Right ventricle myocardium inferior (tissue), 1 donor: ENCODE results near the gene TRAF3IP3. TPM values are rescaled to one million over a fixed set of nuclear protein-coding genes. Genes with fewer than 3 reads are reported as not detected.
A peak's percentile ranks its signal among the peaks of the same experiment; 100 is the strongest.

Experiments
- ATAC-seq: fragments of 200-7000 bp; cut with Tn5 transposase; one replicate; pipeline ENCODE4 v1.9.1; 2020; ENCODE audit warnings: mild to moderate bottlenecking, moderate library complexity
- DNase-seq: peaks from one replicate; pipeline ENCODE4 v3.0.0; 2021; ENCODE audit errors: missing footprints
- intact Hi-C: fragments of 100-400 bp; cut with DNase I; formaldehyde crosslinking; loops from one replicate; pipeline ENCODE4 v1.11.0; 2022
- total RNA-seq: library from RNA; stranded (reverse); fragmentation: NEBNext Ultra II Directional; extraction: Animal tissue kit (Norgen Biotek cat#: 25700); gene quantifications from one replicate; pipeline ENCODE4 v1.2.1, GENCODE V29; 2021
- donor health status: DM: no; HTN: yes; CAD: no; lungs with severe emphysema.

The TRAF3IP3 gene
- total RNA-seq, 1 donor from 2014 or later, result 1.7 TPM

DNA sequence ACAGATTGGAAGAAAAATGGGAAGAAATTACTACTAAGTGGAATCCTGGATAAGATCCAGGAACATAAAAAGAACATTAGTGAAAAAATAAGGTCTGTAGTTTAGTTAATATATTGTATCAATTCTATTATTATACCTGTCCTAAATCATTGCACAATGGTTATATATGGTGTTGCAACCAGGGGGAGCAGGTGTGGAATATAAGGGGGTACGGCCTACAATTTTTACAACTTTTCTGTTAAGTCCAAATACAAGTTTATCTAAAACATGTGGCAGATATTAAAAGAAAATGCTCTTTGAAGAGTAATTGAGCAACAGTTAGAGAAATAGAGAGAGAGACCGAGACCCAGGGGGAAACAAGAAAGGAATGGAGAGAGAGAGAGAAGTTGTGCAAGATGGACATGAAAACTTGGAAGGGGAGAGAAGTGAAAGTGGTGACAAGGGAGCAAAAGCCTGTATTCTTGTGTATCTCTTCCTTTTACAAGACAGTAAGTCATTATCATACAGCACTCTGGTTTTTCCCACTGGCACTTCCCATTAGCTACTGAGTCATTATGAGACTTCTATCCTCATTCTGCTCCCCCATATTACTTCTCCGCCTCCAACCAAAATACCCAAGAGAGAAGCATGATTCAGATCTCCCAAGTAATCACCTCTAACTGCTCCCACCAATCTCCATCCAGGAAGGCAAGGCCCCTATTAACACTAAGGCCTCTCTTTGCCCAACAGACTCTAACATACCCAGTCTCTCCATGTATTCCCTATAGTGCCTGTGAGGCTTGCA lies 22.3 kb upstream of the TRAF3IP3 start:
- no peak for DNase-seq
- intact Hi-C loops, result no loop called here
- ATAC-seq, result peak; percentile 72

DNA sequence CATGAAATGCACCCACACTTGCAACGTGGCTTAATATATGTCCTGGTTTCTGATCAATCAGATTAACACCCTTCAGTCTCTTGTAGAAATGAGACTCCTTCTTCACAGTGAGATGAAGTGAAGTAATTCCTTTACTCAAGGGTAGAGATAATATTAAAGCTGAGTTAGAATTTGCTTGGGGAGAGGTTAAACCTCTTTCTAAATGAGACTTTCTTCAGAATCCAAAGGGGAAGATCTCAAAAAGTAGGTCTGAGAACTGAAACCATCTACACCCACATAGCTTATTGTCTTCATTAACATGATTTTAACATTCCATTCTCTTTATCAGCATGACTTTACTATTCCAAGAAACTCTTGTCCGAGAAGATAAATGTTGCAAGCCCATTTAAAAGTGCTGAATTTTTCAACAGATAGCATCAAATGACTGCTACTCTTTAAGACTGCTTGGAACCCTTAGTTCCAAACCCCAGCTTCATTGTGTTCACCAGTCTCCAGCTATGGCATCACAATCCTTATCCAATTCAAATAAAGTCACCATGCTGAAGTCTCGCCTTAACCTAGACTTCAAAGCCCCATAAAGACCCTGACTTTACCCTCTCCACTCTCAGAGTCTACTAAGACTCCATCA lies 19.2 kb upstream of the TRAF3IP3 start:
- intact Hi-C loops, result no loop called here
- DNase-seq (no peak), ATAC-seq (no peak)

DNA sequence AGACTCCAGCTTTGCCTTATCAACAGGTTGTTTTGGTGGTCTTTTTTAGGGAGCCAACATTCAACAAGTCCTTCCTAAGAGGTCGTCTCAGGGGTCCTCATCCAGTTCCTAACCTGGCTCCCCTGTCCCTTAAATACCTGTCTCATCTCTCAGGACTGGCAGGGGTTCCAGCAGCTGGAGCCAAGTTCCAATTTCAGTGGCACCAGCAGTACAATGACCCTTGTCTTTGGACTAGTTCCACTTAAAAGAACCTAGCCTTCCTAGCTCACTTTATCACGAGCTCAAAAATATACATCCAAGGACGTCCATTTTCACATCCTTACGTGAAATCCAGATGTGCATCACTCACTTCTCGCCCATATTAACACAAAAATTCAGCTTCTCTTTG lies 18.7 kb upstream of the TRAF3IP3 start:
- intact Hi-C loops, result no loop called here
- DNase-seq (no peak), ATAC-seq (no peak)

DNA sequence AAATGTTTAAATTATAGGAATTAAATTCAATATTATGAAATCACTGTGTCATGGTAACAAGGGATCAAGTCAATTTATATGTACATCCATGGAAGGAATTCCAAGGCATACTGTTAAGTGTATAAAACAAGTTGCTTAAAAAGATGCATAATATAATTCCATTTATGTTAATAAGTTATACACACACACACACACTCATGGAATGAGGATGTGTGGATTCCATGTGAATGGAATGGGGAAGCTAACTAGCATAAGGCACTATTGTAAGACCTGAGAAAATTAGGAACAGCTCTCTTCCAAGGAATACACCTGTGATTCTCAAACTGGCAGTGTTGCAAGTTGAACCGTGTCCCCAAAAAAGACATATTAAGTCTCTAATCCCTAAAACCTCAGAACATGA lies 17.6 kb upstream of the TRAF3IP3 start:
- DNase-seq, result no peak
- no peak for ATAC-seq
- intact Hi-C loops, result no loop called here

DNA sequence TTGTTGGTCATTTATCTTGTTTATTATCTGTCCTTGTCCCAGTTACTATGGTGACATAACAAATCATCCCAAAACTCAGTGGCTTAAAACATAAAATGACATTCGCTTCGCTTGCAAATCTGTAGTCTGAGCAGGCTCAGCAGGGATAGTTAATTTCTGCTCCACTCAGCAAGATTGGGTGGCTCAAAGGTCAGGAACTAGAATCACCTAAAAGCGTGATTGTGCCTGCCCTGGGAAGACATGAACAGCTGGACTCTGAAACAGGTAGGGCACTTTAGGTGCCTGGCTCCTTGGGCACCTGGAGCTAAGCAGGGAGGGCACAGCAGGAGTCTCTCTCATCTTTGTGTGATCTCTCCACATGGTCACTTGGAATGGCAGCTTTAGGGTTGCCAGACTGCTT lies 14.7 kb upstream of the TRAF3IP3 start:
- ATAC-seq, result no peak
- intact Hi-C loops, result no loop called here
- DNase-seq, result no peak

DNA sequence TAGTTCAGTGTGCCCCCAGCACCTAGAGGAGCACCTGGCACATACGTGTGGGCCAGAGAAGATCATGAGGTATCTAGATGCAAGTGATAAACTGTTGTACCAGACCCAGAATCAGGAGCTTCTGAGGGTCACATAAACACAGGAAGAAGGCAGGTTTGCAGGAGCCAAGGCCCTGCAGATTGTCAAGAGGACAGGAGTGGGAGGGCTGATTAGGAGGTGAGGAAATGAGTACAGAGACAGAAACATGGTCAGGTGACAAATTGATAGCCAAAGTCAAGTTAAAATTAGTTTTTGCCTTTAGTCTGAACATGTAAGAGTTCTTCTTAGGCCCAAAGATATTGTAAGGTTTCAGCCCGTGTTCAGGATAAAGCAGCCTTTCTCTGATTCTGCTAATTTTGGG lies 14.0 kb upstream of the TRAF3IP3 start:
- DNase-seq (no peak), ATAC-seq (peak; percentile 85)
- intact Hi-C loops, result loop anchor here (2.0 kb wide), 1 partner anchor 99 kb away; no protein-coding TSS in a partner anchor

DNA sequence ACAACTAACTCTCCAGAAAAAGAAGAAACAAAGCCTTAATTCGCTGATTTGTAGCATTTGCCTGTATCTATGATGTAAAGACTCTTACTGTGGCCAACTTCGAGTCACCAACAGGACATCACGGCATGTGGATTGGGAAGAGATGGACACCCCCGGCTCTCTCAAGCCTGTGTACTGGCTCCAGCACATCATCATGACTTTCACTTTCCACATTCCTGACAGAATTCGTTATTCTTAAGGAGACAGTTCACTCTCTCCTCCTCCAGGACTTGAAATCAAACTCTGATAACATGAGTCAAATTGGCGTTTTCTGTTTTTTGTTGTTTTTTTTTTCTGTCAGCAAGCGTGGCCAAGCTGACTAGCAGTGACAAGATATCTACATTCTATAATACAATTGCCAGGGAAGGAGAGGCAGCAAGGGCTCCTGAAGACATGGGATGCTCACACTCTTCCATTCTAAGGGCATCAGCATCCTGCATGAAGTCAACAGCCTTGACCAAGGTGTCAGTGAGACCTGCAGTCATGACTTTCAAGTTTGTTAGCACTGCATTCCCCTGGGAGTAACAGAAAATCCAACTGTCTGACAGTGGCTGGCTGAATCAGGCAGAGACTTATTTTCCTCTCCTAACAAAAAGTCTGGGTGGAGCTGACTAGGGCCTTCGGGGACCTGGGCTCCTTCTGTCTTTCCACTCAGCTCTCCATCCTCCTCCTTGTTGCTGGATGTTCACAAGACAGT lies 13.3 kb upstream of the TRAF3IP3 start:
- no peak for DNase-seq
- intact Hi-C loops, result loop anchor here (2.0 kb wide), 1 partner anchor 100 kb away; no protein-coding TSS in a partner anchor
- ATAC-seq, result peak; percentile 65

DNA sequence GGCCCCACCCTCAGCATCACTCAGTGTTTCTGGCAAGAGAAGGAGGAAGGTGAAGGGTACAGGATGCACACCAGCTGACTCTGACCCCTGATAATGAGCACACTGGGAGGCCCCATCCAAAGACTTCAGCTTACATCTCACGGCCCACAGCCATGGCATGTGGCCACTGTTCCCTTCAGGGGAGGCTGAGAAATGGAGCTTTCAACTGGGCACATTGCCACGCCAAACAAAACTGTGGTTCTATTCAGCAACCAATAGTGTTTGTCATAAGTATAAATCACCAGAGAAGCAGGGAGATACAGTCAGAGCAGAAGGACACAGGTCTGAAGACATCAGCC lies 12.7 kb upstream of the TRAF3IP3 start:
- DNase-seq (peak; percentile 72), ATAC-seq (peak; percentile 22)
- intact Hi-C loops, result loop anchor here (2.0 kb wide), 1 partner anchor 100 kb away; no protein-coding TSS in a partner anchor

DNA sequence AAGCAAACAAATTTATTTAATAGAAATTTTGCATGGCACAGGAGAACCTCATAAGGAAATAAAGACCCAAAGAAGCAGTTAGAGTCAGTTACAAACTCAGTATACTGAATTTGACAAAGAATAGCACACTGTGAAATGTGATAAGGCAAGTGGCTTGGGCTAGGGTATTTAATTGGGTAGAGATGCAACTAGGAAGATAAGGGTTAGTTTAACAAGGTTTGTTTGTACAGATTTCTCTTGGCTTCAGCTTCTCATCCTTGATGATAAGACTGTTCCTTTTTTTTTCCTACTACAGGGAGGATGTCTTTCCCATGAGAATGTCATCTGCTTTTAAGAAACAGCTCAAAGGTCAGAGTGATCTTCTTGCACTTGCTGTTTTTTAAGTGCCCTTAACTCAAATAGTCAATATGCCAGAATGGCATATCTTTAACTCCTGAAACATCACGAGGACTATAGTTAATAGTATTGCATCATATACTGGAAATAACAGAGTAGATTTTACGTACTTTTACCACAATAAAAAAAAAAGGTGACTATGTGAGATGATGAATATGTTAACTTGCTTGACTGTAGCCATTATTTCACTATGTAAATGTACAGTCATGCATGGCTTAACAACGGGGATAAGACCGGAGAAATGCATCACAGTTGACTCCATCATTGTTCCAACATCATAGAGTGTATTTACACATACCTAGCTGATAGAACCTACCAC lies 9.2 kb upstream of the TRAF3IP3 start:
- DNase-seq, result no peak
- ATAC-seq, result no peak
- intact Hi-C loops, result loop anchor here (2.0 to 5.0 kb wide), 5 partner anchors 36 to 154 kb away; partner anchors contain the start of gene C1orf74

DNA sequence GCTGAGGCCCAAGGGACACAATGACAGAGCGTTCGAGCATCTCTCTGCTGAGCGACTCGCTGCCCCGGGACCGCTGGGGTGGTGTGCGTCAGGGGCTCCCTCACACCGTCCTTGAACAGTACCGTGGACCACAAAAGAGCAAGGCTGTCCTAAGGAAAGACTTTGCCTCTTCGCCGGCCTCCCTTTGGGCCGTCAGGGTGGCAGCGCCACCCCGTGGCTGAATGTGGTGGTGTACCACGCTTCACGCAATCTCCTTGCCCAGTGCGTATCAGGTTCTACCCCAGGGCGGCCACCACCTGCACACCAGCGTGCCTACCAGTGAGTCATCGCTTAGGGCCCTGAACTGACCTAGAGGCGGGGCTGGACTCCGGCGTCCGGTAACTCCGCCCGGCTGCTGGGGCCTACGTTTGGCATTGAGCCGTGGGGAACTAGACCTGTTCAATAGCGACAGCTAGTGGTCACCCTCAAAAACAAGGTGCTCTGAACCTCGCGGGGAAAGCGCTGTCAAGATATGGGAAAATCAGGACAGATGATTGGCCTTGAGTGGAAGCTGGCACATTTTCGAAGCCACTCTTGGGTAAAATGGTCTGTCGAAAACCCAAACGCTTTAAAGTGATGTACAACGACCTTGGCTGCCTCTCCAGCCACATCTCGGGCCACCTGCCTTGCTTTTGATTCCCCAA lies 8.1 kb upstream of the TRAF3IP3 start:
- DNase-seq (peak; percentile 93), ATAC-seq (peak; percentile 96)
- intact Hi-C loops, result loop anchor here (1.0 to 5.0 kb wide), 6 partner anchors 35 to 171 kb away; partner anchors contain the start of gene C1orf74

DNA sequence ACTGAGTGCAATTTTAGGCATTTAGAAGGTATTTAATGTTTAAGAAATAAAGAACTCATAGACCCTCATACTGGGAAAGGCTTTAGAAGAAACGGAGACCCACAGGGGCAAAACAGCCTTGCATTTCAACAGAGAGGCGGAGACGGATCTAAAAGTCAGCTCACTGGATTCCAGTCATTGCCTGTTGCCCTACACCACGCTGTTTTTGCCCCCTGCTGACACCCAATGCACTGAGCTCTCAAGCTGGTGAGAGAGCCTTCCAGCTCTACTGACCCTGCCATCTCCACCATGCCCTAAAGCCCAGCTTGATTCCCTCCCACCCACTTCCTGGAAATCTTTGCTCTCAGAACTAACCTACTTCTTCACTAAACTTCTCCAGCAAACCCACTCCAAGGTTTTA lies 7.2 kb upstream of the TRAF3IP3 start:
- DNase-seq (no peak), ATAC-seq (no peak)
- intact Hi-C loops, result loop anchor here (1.0 to 5.0 kb wide), 5 partner anchors 34 to 172 kb away; partner anchors contain the start of gene C1orf74

DNA sequence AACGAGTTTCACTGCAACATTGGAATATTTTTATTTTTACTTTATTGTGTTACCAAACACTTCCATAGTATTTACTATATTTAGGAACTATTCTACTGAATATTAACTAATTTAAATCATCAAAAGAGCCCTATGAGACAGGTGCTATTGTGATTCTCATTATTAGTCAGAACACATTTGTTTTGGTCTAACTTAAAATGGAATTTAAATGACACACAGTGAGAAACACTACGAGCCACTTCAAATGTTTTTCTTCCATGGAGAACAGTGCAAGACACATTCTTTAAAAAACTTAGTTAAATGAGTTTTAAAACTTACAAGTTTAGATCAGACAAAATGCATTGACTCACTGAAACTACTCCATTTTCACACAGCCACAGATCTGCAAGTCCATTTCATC lies 6.6 kb upstream of the TRAF3IP3 start:
- no peak for DNase-seq
- ATAC-seq, result no peak
- intact Hi-C loops, result loop anchor here (5.0 kb wide), 4 partner anchors 33 to 157 kb away; partner anchors contain the start of gene C1orf74

DNA sequence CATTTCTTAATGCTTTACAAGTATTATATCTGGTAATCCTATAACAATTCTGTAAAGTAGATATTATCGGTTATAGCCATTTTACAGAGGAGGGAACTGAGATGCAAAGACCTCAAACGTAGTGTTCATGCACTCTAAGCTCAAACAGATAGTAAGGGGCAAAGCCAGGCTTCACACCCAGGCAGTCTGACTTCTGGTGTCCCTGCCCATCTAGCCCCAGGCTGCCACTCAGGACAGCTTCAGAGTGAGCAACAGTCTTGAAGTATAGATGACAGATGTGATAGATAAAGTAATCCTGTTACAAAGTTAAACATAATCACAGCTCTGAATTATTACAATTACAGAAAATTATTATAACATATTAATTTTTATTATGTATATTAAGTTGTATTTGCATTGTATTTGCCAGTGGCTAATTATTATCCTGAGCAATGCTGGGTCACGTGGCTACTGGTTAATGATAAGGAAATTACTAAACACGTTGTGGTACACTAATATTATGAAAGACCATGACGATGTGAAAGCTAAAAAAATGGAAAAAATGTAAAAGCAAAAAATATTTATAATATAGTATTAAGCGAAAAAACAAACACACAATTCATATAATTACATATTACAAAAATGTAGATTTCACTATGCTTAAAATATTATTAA lies 6.1 kb upstream of the TRAF3IP3 start:
- DNase-seq (no peak), ATAC-seq (no peak)
- intact Hi-C loops, result loop anchor here (5.0 kb wide), 4 partner anchors 33 to 157 kb away; partner anchors contain the start of gene C1orf74

DNA sequence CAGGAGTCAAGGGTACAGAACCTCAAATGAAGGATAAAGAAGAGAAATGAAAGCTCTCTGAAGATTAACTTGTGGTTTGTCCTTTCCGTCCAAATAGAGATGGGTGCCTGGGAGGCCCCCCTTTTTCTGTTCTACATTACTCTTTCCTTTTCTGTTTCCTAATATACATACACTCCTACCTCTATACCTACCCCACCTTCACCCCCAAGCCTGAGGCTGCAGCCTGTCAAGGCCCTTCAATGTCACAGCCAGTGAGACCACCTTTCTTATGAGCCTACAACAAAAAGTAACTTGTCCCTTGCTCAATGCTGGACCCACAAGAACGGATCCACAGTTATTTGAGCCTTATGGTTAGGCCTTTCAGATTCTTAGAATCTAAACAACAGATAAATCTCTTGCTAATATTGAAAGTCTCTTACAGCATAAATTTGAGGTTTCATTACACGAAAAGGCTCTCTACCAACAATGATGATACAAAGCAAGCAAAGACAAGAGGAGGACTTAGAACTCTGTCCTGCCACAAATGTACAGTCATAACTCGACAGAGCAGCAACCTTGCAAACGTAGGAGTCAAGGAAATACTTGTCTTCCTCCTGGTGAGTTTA lies 4.1 kb upstream of the TRAF3IP3 start:
- ATAC-seq, result no peak
- intact Hi-C loops, result no loop called here

DNA sequence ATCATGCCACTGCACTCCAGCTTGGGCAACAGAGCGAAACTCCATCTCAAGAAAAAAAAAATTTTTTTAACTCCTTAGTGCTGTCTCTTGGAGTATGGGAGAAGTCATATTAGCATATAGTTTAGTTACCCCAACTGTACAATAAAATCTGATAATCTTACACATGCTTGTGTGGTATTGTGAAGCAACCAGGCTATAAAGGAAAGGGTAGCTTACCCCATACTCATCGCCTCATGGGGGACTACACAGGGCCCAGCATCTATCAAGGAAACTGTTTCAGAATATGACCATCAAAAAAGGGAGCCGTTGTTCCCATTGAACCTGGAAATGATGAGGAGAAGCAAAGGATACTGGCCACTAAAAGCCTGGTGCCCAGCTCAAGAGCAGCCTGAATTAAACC lies 3.0 kb upstream of the TRAF3IP3 start:
- intact Hi-C loops, result no loop called here
- DNase-seq, result no peak
- ATAC-seq, result no peak

More for the DNA sequence above, 4.1 kb upstream of the TRAF3IP3 start:
- DNase-seq, result no peak

DNA sequence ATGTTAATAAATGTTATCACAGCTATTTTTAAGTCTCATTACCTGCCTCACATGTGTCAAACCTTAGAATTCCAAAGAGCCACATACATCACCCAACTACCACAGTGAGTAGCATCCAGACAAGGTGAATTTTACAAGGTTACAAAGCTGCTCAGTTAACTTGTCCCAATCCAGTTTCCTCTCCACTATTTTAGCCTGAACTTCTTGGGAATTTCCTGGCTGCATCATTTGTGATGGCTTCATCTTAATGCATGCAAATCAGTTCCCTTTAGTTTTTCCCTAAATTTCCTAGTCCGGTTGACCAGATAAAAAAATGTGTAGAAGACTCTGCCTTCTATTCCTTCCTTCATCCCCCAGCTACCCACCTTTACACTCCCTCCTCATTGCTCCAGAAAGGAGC lies 597 bp upstream of the TRAF3IP3 start:
- DNase-seq (no peak), ATAC-seq (no peak)
- intact Hi-C loops, result no loop called here
